H1 (cell line): ENCODE measurements around the gene YTHDF2.
"Not testable (repeated sequence)": the region's sequence is repeated elsewhere in the genome, so short reads cannot be mapped to it uniquely, and the experiment has no call there.

Experiments used
- ATF3 ChIP-seq: IDR thresholded peaks from 2 replicates; pipeline ENCODE4 v1.6.1; 2011; ENCODE audit warnings: low read depth, mild to moderate bottlenecking, low read length; ENCODE audit not compliant: insufficient read depth
- CBX8 ChIP-seq: fragments of 300-800, 300-1000 bp; sonication (generic); IDR thresholded peaks from 2 replicates; pipeline ENCODE4 v1.7.1; 2016; ENCODE audit warnings: low read depth, low read length, borderline replicate concordance
- E2F6 ChIP-seq: IDR thresholded peaks from 2 replicates; pipeline ENCODE4 v1.6.1; 2012; ENCODE audit warnings: inconsistent platforms
- EP300 ChIP-seq, 2 experiments: IDR thresholded peaks; 1 replicate in 1 of 2; 2 replicates in 1 of 2; pipeline ENCODE4 v1.6.1; 2011 to 2012; ENCODE audit warnings: low read depth in 2 of 2, low read length in 2 of 2, mild to moderate bottlenecking in 2 of 2, borderline replicate concordance in 1 of 2, inconsistent platforms in 1 of 2, moderate library complexity in 1 of 2
- EZH2 ChIP-seq: fragments of 200-600 bp; sonication (generic); IDR thresholded peaks from 2 replicates; pipeline ENCODE4 v1.7.1; 2012; ENCODE audit warnings: low read depth, mild to moderate bottlenecking, moderate library complexity, low read length, inconsistent platforms; ENCODE audit not compliant: severe bottlenecking
- TF ChIP-seq, protein P1 (sequence below), 3 experiments: IDR thresholded peaks; 1 replicate in 2 of 3; 2 replicates in 1 of 3; pipeline versions ENCODE4 v1.5.1 to v1.6.1; 2011; ENCODE audit warnings: low read length in 3 of 3, mild to moderate bottlenecking in 3 of 3, inconsistent platforms in 2 of 3, low read depth in 1 of 3, moderate library complexity in 1 of 3; ENCODE audit not compliant: insufficient read depth in 1 of 3; ENCODE audit errors: control extremely low read depth in 1 of 3
- TF ChIP-seq, protein P2 (sequence below): IDR thresholded peaks from 2 replicates; pipeline ENCODE4 v1.6.1; 2012; ENCODE audit warnings: inconsistent platforms

DNA sequence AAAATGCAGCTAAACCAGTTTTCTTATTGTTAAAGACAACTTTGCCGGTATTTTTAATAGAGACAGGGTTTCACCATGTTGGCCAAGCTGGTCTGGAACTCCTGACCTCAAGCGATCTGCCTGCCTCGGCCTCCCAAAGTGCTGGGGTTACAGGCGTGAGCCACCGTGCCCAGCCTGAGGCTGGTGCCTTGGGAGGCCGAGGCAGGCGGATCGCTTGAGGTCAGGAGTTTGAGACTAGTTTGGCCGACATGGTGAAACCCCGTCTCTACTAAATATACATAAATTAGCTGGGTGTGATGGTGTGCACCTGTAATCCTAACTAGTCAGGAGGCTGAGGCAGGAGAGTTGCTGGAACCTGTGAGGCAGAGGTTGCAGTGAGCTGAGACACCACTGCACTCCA, 35.2 kb downstream of the YTHDF2 start:
- TF ChIP-seq EP300 (IDR thresholded peaks at IDR 0.05; ENCODE audit: borderline replicate concordance in 1 of 2, low read depth in 2 of 2, low read length in 2 of 2); EZH2; E2F6; ATF3; CBX8: not testable (repeated sequence)
- TF ChIP-seq, protein P1, sequence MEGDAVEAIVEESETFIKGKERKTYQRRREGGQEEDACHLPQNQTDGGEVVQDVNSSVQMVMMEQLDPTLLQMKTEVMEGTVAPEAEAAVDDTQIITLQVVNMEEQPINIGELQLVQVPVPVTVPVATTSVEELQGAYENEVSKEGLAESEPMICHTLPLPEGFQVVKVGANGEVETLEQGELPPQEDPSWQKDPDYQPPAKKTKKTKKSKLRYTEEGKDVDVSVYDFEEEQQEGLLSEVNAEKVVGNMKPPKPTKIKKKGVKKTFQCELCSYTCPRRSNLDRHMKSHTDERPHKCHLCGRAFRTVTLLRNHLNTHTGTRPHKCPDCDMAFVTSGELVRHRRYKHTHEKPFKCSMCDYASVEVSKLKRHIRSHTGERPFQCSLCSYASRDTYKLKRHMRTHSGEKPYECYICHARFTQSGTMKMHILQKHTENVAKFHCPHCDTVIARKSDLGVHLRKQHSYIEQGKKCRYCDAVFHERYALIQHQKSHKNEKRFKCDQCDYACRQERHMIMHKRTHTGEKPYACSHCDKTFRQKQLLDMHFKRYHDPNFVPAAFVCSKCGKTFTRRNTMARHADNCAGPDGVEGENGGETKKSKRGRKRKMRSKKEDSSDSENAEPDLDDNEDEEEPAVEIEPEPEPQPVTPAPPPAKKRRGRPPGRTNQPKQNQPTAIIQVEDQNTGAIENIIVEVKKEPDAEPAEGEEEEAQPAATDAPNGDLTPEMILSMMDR (IDR thresholded peaks at IDR 0.05; ENCODE audit: control extremely low read depth in 1 of 3, insufficient read depth in 1 of 3, low read depth in 1 of 3, low read length in 3 of 3): not testable (repeated sequence)
- TF ChIP-seq, protein P2, sequence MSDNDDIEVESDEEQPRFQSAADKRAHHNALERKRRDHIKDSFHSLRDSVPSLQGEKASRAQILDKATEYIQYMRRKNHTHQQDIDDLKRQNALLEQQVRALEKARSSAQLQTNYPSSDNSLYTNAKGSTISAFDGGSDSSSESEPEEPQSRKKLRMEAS: not testable (repeated sequence)
